Neutrophil (primary cell): ENCODE data around the gene GRID2.

Experiments used
- H3K27ac ChIP-seq: fragments of 200-600 bp; sonication (generic); 2 replicates; pipeline ENCODE4 v1.5.1; 2016; ENCODE audit warnings: mild to moderate bottlenecking, moderate library complexity
- H3K27me3 ChIP-seq: fragments of 200-600 bp; sonication (generic); 2 replicates; pipeline ENCODE4 v1.6.0; 2016; ENCODE audit warnings: mild to moderate bottlenecking
- H3K36me3 ChIP-seq: fragments of 200-600 bp; sonication (generic); 2 replicates; pipeline ENCODE4 v1.5.1; 2017
- H3K4me1 ChIP-seq, 2 experiments: fragments of 200-600 bp in 1 of 2; sonication (generic) in 1 of 2; 1 replicate in 1 of 2; 2 replicates in 1 of 2; pipeline versions ENCODE4 v1.5.1 to v1.6.1; 2013 to 2016; ENCODE audit warnings: low read depth in 1 of 2, low read length in 1 of 2, mild to moderate bottlenecking in 1 of 2, moderate library complexity in 1 of 2; ENCODE audit not compliant: control insufficient read depth in 1 of 2, insufficient read depth in 1 of 2
- H3K4me3 ChIP-seq, 2 experiments: fragments of 200-600 bp in 1 of 2; sonication (generic) in 1 of 2; 1 replicate in 1 of 2; 2 replicates in 1 of 2; pipeline ENCODE4 v1.5.1; 2013 to 2016; ENCODE audit warnings: low read depth in 1 of 2, low read length in 1 of 2, mild to moderate bottlenecking in 1 of 2, moderate library complexity in 1 of 2
- H3K9me3 ChIP-seq: fragments of 200-600 bp; sonication (generic); 2 replicates; pipeline ENCODE4 v1.5.1; 2016
- CTCF ChIP-seq: fragments of 200-600 bp; sonication (generic); IDR thresholded peaks from 2 replicates; pipeline ENCODE4 v1.5.1; 2016; ENCODE audit warnings: antibody characterized with exemption

GRID2 gene

GRCh38 chr4:93466446-93466845, 1162.7 kb downstream of the GRID2 start:
- no peaks in the 10 kb centered on the region for H3K9me3 ChIP-seq
- no peaks in the 10 kb centered on the region for H3K36me3 ChIP-seq
- no peak overlapping the region for H3K4me3 ChIP-seq
- no peaks in the 10 kb centered on the region for H3K27me3 ChIP-seq
- H3K4me1 ChIP-seq: no peaks in the 10 kb centered on the region
- H3K27ac ChIP-seq: no peak overlapping the region
- no peak for TF ChIP-seq CTCF

- no peaks in the 10 kb centered on the region for H3K27me3 ChIP-seq
- TF ChIP-seq CTCF: no peak
- no peaks in the 10 kb centered on the region for H3K36me3 ChIP-seq
- H3K9me3 ChIP-seq: no peaks in the 10 kb centered on the region
- no peak overlapping the region for H3K4me3 ChIP-seq
- no peaks in the 10 kb centered on the region for H3K4me1 ChIP-seq
- H3K27ac ChIP-seq: no peak overlapping the region
Measured at GRCh38 chr4:93467484-93468155, 1163.9 kb downstream of the GRID2 start.

GRCh38 chr4:93469560-93469959, 1165.8 kb downstream of the GRID2 start:
- no peak for TF ChIP-seq CTCF
- H3K9me3 ChIP-seq: no peaks in the 10 kb centered on the region
- no peak overlapping the region for H3K4me3 ChIP-seq
- no peaks in the 10 kb centered on the region for H3K27me3 ChIP-seq
- no peaks in the 10 kb centered on the region for H3K4me1 ChIP-seq
- H3K27ac ChIP-seq: no peak overlapping the region
- no peaks in the 10 kb centered on the region for H3K36me3 ChIP-seq

- Histone ChIP-seq H3K27ac (no peak overlapping the region), H3K36me3 (no peaks in the 10 kb centered on the region)
Measured at GRCh38 chr4:93475730-93476129, 1172.0 kb downstream of the GRID2 start.

GRCh38 chr4:93478805-93479204, 1175.0 kb downstream of the GRID2 start:
- H3K4me1 ChIP-seq: no peaks in the 10 kb centered on the region

More at GRCh38 chr4:93475730-93476129, 1172.0 kb downstream of the GRID2 start:
- Histone ChIP-seq H3K4me3 (no peak overlapping the region), H3K4me1 (no peaks in the 10 kb centered on the region), H3K9me3 (no peaks in the 10 kb centered on the region), H3K27me3 (no peaks in the 10 kb centered on the region)
- no peak for TF ChIP-seq CTCF

More at GRCh38 chr4:93478805-93479204, 1175.0 kb downstream of the GRID2 start:
- no peak overlapping the region for H3K4me3 ChIP-seq
- no peak overlapping the region for H3K27ac ChIP-seq
- no peaks in the 10 kb centered on the region for H3K36me3 ChIP-seq
- H3K9me3 ChIP-seq: no peaks in the 10 kb centered on the region
- H3K27me3 ChIP-seq: no peaks in the 10 kb centered on the region
- no peak for TF ChIP-seq CTCF
